ENCODE measurements around the gene LBHD2. TPM values are rescaled to one million over a fixed set of nuclear protein-coding genes. Genes with fewer than 3 reads are reported as not detected.

The LBHD2 gene
- total and polyA plus RNA-seq, 10 of the 15 experiments (the other 5 are each of a cell fraction or from before 2014, with no cell fraction given): not detected

- intact Hi-C loops (cut with micrococcal nuclease; ENCODE audit: unreplicated experiment) (no loop called here), in situ Hi-C loops (cut with MboI) (no loop called here)
- Histone ChIP-seq H3K4me2 (ENCODE audit: control insufficient read depth, insufficient read depth) (no peak overlapping the region), H3K9me3 (replicated peaks; ENCODE audit: control insufficient read depth, insufficient read depth, low read length) (no peaks in the 10 kb centered on the region), H4K20me1 (ENCODE audit: control insufficient read depth, insufficient read depth) (no peaks in the 10 kb centered on the region), H3K9ac (ENCODE audit: control insufficient read depth, insufficient read depth, low read length) (no peak overlapping the region), H3K27ac (ENCODE audit: control insufficient read depth, insufficient read depth) (no peak overlapping the region), H3K4me3 (no peak overlapping the region), H3K79me2 (ENCODE audit: control insufficient read depth, insufficient read depth, low read length) (peaks cover 11% of the 10 kb centered on the region), H2AFZ (ENCODE audit: control insufficient read depth, low read depth, low read length) (no peak overlapping the region), H3K27me3 (replicated peaks in 1 of 2; ENCODE audit: control insufficient read depth in 2 of 2, insufficient read depth in 2 of 2, low read length in 1 of 2) (no peaks in the 10 kb centered on the region), H3K36me3 (ENCODE audit: control insufficient read depth in 2 of 2, insufficient read depth in 2 of 2, low read length in 1 of 2) (peaks cover 8 to 9% of the 10 kb centered on the region in 2 experiments; a peak in 3 of 4 replicates), H3K4me1 (ENCODE audit: control insufficient read depth, insufficient read depth, low read length) (no peaks in the 10 kb centered on the region; the same call in 1 of the 2 replicates)
- POLR2A ChIA-PET: interaction anchor here (0.8 kb wide), 1 partner anchor 13 kb away, joined by 3 read pairs; no protein-coding TSS in a partner anchor
- 88% methylated on average over 11 of the region's 12 CpGs for whole genome bisulfite sequencing (ENCODE audit: insufficient coverage, insufficient replicate concordance, low lambda C conversion rate, missing lambda C conversion rate)
- no TSS peak for BruUV-seq (replicated peaks)
- SMC1A ChIA-PET (ENCODE audit: uncharacterized antibody, unreplicated experiment): interaction anchor here (3.2 kb wide), 1 partner anchor 11 kb away, joined by 9 read pairs; no protein-coding TSS in a partner anchor
- DNase-seq (ENCODE audit: low read depth, low spot score) (no peak), FAIRE-seq (no peak), ATAC-seq (no peak)
- CTCF ChIA-PET: interaction anchor here (1.0 to 3.0 kb wide), 3 partner anchors 11 to 225 kb away, joined by 3 to 12 read pairs (median 9); no protein-coding TSS in a partner anchor
- RAD21 ChIA-PET (ENCODE audit: unreplicated experiment): interaction anchor here (0.7 to 1.4 kb wide), 2 partner anchors 11 to 24 kb away, joined by 3 to 4 read pairs; no protein-coding TSS in a partner anchor
- TF ChIP-seq JUNB (IDR thresholded peaks at IDR 0.05) (no peak), HDAC2 (IDR thresholded peaks at IDR 0.05) (no peak), HSF1 (IDR thresholded peaks at IDR 0.05; ENCODE audit: low read depth, low read length) (no peak), RUNX3 (IDR thresholded peaks at IDR 0.05; ENCODE audit: low read length) (no peak), BRCA1 (IDR thresholded peaks at IDR 0.05; ENCODE audit: low read depth, low read length) (no peak), TCF12 (IDR thresholded peaks at IDR 0.05; ENCODE audit: low read depth, low read length) (no peak), ZNF274 (IDR thresholded peaks at IDR 0.05; ENCODE audit: insufficient read depth, insufficient read length) (no peak), POLR2A (IDR thresholded peaks at IDR 0.05; ENCODE audit: low read depth, low read length) (no peak), CREB1 (IDR thresholded peaks at IDR 0.05; ENCODE audit: low read depth) (no peak), RCOR1 (conservative IDR thresholded peaks at IDR 0.05; ENCODE audit: low read depth, low read length) (no peak), EZH2 (IDR thresholded peaks at IDR 0.05; ENCODE audit: borderline replicate concordance, control insufficient read depth, low read depth, low read length) (no peak), IRF5 (IDR thresholded peaks at IDR 0.05; ENCODE audit: borderline replicate concordance) (no peak), RBBP5 (conservative IDR thresholded peaks at IDR 0.05) (no peak), DPF2 (IDR thresholded peaks at IDR 0.05) (no peak), MEF2A (IDR thresholded peaks at IDR 0.05; ENCODE audit: insufficient read depth, low read depth, low read length) (no peak), NRF1 (conservative IDR thresholded peaks at IDR 0.05; ENCODE audit: low read depth, low read length) (no peak), STAT1 (conservative IDR thresholded peaks at IDR 0.05) (no peak), RELB (IDR thresholded peaks at IDR 0.05; ENCODE audit: low read depth) (no peak), ASH2L (IDR thresholded peaks at IDR 0.05; ENCODE audit: borderline replicate concordance, low read depth) (no peak), NFYA (IDR thresholded peaks at IDR 0.05; ENCODE audit: borderline replicate concordance, low read depth, low read length) (no peak)
Measured at GRCh38 chr14:103129301-103130016, 45.4 kb downstream of the LBHD2 start.
